HCT116 (cell line): Measurements from ENCODE around the gene RCAN2. TPM values are rescaled to one million over a fixed set of nuclear protein-coding genes. Genes with fewer than 3 reads are reported as not detected.

Source experiments
- ATAC-seq: fragments of 200-7000 bp; cut with Tn5 transposase; 2 replicates; pipeline ENCODE4 v1.9.1; 2020; ENCODE audit warnings: mild to moderate bottlenecking, moderate library complexity
- BruUV-seq: library from RNA; stranded (reverse); fragments of 400-500 nt; replicated peaks from 2 replicates; lab custom pipeline; 2021; lab: Mats Ljungman, UMichigan
- CTCF ChIA-PET: fragments of 300-600 bp; sonication (Branson Sonifier 250); formaldehyde crosslinking; loops from one replicate; lab custom pipeline; 2021; ENCODE audit warnings: antibody characterized with exemption; lab: Charles Lee
- POLR2A ChIA-PET: fragments of 300-600, 350-600 bp; sonication (Branson Sonifier 250); formaldehyde crosslinking; loops from one replicate; lab custom pipeline; 2021; ENCODE audit warnings: antibody characterized with exemption; lab: Charles Lee
- RAD21 ChIA-PET, 2 experiments: fragments of 300-600 bp; sonication (Branson Sonifier 250); formaldehyde crosslinking; loops; one replicate each; lab custom pipeline; 2023; ENCODE audit warnings: low total read pairs in 2 of 2; ENCODE audit not compliant: uncharacterized antibody in 2 of 2, unreplicated experiment in 2 of 2, low non-redundant PET in 1 of 2; lab: Charles Lee
- DNase-seq: peaks from one replicate; pipeline ENCODE4 v3.0.0-alpha.2; 2010; ENCODE audit warnings: low read depth, low spot score
- H2AFZ ChIP-seq: fragments of 200-600 bp; shearing (Covaris generic), sonication (generic); 2 replicates; pipeline ENCODE4 v1.6.1; 2017; ENCODE audit warnings: low read depth, mixed run types, mixed read lengths, antibody characterized with exemption, low read length; ENCODE audit not compliant: poor library complexity, severe bottlenecking
- H3K27ac ChIP-seq: 2 replicates; pipeline ENCODE4 v1.5.1; 2012; ENCODE audit warnings: low read depth, low read length
- H3K27me3 ChIP-seq: fragments of 200-600 bp; sonication (generic); 2 replicates; pipeline ENCODE4 v1.6.1; 2016; ENCODE audit warnings: mixed run types, low read length, mixed read lengths; ENCODE audit not compliant: insufficient read depth
- H3K36me3 ChIP-seq, 2 experiments: fragments of 200-500 bp in 1 of 2; fragments of 200-600 bp in 1 of 2; sonication (Bioruptor generic) in 1 of 2; sonication (generic) in 1 of 2; 2 replicates each; pipeline versions ENCODE4 v1.5.1 to v1.6.1; 2014 to 2016; ENCODE audit warnings: low read length in 2 of 2, inconsistent platforms in 1 of 2, mixed read lengths in 1 of 2, mixed run types in 1 of 2; ENCODE audit not compliant: insufficient read depth in 2 of 2, control insufficient read depth in 1 of 2
- H3K4me1 ChIP-seq, 2 experiments: fragments of 200-600 bp in 1 of 2; sonication (generic) in 1 of 2; 2 replicates each; pipeline versions ENCODE4 v1.5.1 to v1.6.1; 2012 to 2017; ENCODE audit warnings: low read length in 2 of 2, inconsistent platforms in 1 of 2, mild to moderate bottlenecking in 1 of 2, mixed read lengths in 1 of 2, mixed run types in 1 of 2, moderate library complexity in 1 of 2; ENCODE audit not compliant: insufficient read depth in 2 of 2, control insufficient read depth in 1 of 2
- H3K4me2 ChIP-seq: fragments of 200-600 bp; sonication (generic); 2 replicates; pipeline ENCODE4 v1.6.1; 2017; ENCODE audit warnings: mixed run types, low read length, mixed read lengths
- H3K4me3 ChIP-seq, 2 experiments: fragments of 200-600 bp in 1 of 2; sonication (generic) in 1 of 2; replicated peaks in 1 of 2; 2 replicates each; pipeline ENCODE4 v1.5.1; 2011 to 2016; ENCODE audit warnings: low read length in 2 of 2, control low read depth in 1 of 2, low read depth in 1 of 2, mild to moderate bottlenecking in 1 of 2, mixed read lengths in 1 of 2, mixed run types in 1 of 2
- H3K79me2 ChIP-seq: fragments of 200-600 bp; sonication (generic); 2 replicates; pipeline ENCODE4 v1.6.1; 2017; ENCODE audit warnings: mild to moderate bottlenecking, mixed run types, low read length, moderate library complexity, mixed read lengths; ENCODE audit not compliant: insufficient read depth
- H3K9ac ChIP-seq: fragments of 200-600 bp; sonication (generic); 2 replicates; pipeline ENCODE4 v1.6.1; 2016; ENCODE audit warnings: low read length, mixed read lengths
- H3K9me2 ChIP-seq: fragments of 200-600 bp; sonication (generic), shearing (Covaris generic); 2 replicates; pipeline ENCODE4 v1.6.1; 2017; ENCODE audit warnings: mixed run types, mild to moderate bottlenecking, moderate library complexity; ENCODE audit not compliant: insufficient read depth
- H3K9me3 ChIP-seq, 2 experiments: fragments of 200-500 bp in 1 of 2; fragments of 200-600 bp in 1 of 2; sonication (Bioruptor generic) in 1 of 2; sonication (generic) in 1 of 2; 2 replicates each; pipeline ENCODE4 v1.6.1; 2014 to 2017; ENCODE audit warnings: low read length in 2 of 2, mixed read lengths in 2 of 2, inconsistent platforms in 1 of 2, low read depth in 1 of 2, mild to moderate bottlenecking in 1 of 2, mixed run types in 1 of 2, moderate library complexity in 1 of 2; ENCODE audit not compliant: control insufficient read depth in 1 of 2, insufficient read depth in 1 of 2
- H4K20me1 ChIP-seq: fragments of 200-600 bp; sonication (generic), shearing (Covaris generic); 2 replicates; pipeline ENCODE4 v1.6.1; 2017; ENCODE audit warnings: mixed run types, mild to moderate bottlenecking, moderate library complexity; ENCODE audit not compliant: insufficient read depth
- FOSL1 ChIP-seq: IDR thresholded peaks from 2 replicates; pipeline ENCODE4 v1.6.1; 2012; ENCODE audit warnings: low read depth
- RAD21 ChIP-seq: IDR thresholded peaks from 2 replicates; pipeline ENCODE4 v1.6.1; 2012; ENCODE audit warnings: low read depth, mild to moderate bottlenecking
- SRF ChIP-seq: IDR thresholded peaks from 2 replicates; pipeline ENCODE4 v1.6.1; 2012; ENCODE audit warnings: low read depth
- intact Hi-C: fragments of 100-400 bp; cut with micrococcal nuclease; formaldehyde crosslinking; loops from 2 replicates; pipeline ENCODE4 v1.10.0; 2022
- total RNA-seq: library from RNA; stranded (reverse); gene quantifications from one replicate; pipeline ENCODE4 v1.2.1, GENCODE V29; 2021; ENCODE audit not compliant: unreplicated experiment
- TF ChIP-seq, protein P1 (sequence below), 3 experiments: fragments of 200-600 bp in 1 of 3; sonication (generic) in 1 of 3; IDR thresholded peaks in 2 of 3; conservative IDR thresholded peaks in 1 of 3; 2 replicates each; pipeline ENCODE4 v1.5.1; 2012 to 2017; ENCODE audit warnings: low read depth in 2 of 3, low read length in 2 of 3, antibody characterized with exemption in 1 of 3, borderline replicate concordance in 1 of 3, control low read depth in 1 of 3, mild to moderate bottlenecking in 1 of 3, mixed read lengths in 1 of 3, mixed run types in 1 of 3, moderate library complexity in 1 of 3; ENCODE audit not compliant: insufficient read depth in 1 of 3

The RCAN2 gene
- total RNA-seq, 1 experiment from 2014 or later, result 0.57 TPM

DNA sequence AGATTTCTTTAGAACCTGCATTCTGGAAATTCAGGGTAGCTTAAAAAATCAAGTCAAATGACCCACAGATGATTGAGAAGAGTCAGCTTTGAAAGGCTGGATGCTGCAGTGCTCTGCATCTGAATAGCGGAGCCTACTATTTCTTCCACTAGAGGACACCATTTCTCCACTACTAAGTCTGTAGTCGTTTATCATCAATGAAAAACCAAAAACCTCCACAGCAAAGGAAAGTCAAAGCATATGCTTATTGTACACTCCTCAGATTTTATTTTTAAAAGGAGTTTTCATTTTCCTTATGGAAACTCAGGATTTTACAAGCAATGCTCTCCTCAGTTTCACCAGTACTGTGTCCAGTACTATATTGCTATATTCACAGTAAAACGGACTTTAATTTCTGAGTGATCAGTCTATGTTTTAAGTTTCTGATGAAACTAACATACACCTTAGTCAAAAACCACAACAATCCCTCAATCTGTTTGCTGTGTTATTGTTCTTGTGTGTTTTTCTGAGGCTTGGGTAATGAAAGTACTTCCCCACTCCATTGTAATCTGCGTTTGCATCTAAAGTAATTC is 269.9 kb downstream of the RCAN2 start:
- H3K9me3 ChIP-seq, result no peaks in the 10 kb centered on the region
- ChIA-PET POLR2A (interaction anchor here (0.8 kb wide), 1 partner anchor 185 kb away, joined by 3 read pairs; no protein-coding TSS in a partner anchor), CTCF (interaction anchor here (0.6 to 4.7 kb wide), 9 partner anchors 14 to 435 kb away, joined by 3 to 41 read pairs (median 4); partner anchors contain the start of gene ENPP4), RAD21 (interaction anchor here (0.6 to 3.1 kb wide), 5 partner anchors 131 to 291 kb away, joined by 3 to 12 read pairs (median 3); no protein-coding TSS in a partner anchor)
- H2AFZ ChIP-seq, result no peak overlapping the region
- H3K27ac ChIP-seq, result no peak overlapping the region
- peak; percentile 83 for ATAC-seq
- intact Hi-C loops, result loop anchor here (1.0 to 5.0 kb wide), 5 partner anchors 131 to 770 kb away; no protein-coding TSS in a partner anchor
- peak; percentile 85 for TF ChIP-seq RAD21
- no peak for TF ChIP-seq SRF
- TF ChIP-seq, protein P1, sequence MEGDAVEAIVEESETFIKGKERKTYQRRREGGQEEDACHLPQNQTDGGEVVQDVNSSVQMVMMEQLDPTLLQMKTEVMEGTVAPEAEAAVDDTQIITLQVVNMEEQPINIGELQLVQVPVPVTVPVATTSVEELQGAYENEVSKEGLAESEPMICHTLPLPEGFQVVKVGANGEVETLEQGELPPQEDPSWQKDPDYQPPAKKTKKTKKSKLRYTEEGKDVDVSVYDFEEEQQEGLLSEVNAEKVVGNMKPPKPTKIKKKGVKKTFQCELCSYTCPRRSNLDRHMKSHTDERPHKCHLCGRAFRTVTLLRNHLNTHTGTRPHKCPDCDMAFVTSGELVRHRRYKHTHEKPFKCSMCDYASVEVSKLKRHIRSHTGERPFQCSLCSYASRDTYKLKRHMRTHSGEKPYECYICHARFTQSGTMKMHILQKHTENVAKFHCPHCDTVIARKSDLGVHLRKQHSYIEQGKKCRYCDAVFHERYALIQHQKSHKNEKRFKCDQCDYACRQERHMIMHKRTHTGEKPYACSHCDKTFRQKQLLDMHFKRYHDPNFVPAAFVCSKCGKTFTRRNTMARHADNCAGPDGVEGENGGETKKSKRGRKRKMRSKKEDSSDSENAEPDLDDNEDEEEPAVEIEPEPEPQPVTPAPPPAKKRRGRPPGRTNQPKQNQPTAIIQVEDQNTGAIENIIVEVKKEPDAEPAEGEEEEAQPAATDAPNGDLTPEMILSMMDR (IDR thresholded peaks at IDR 0.05 in 2 of 3, conservative IDR thresholded peaks at IDR 0.05 in 1 of 3; ENCODE audit: borderline replicate concordance in 1 of 3, insufficient read depth in 1 of 3, low read depth in 2 of 3, low read length in 2 of 3), result peak; percentile 66 to 87 (median 74)
- no peak for TF ChIP-seq FOSL1
- 0 out of 2 replicates have a peak, but pooled peaks cover 4% of the 10 kb centered on the region for H3K27me3 ChIP-seq
- no peak overlapping the region for H3K9ac ChIP-seq
- peak; percentile 18 for DNase-seq
- no peaks in the 10 kb centered on the region for H3K79me2 ChIP-seq
- H3K4me2 ChIP-seq, result no peak overlapping the region
- BruUV-seq, result no TSS peak
- H3K4me3 ChIP-seq, result no peak overlapping the region
- no peaks in the 10 kb centered on the region for H4K20me1 ChIP-seq
- H3K4me1 ChIP-seq, result no peaks in the 10 kb centered on the region
- no peaks in the 10 kb centered on the region for H3K36me3 ChIP-seq
- no peaks in the 10 kb centered on the region for H3K9me2 ChIP-seq
